Mesenteric fat pad (tissue), 1 donor: Measurements from ENCODE around the gene GREM1. TPM values are rescaled to one million over a fixed set of nuclear protein-coding genes. Genes with fewer than 3 reads are reported as not detected.

Experiments
- DNase-seq: peaks from one replicate; pipeline ENCODE4 v3.0.0-alpha.2; 2020; ENCODE audit warnings: low spot score
- total RNA-seq: library from RNA; stranded (reverse); fragmentation: NEBNext Ultra II Directional; extraction: Animal tissue kit (Norgen Biotek cat#: 25700); gene quantifications from one replicate; pipeline ENCODE4 v1.2.1, GENCODE V29; 2021
- donor health status: DM: yes; HTN: yes; CAD: no.

GREM1 gene
- total RNA-seq, 1 donor from 2014 or later: 435 TPM

- no peak for DNase-seq
Measured at GRCh38 chr15:32781781-32782180, 64.0 kb downstream of the GREM1 start.

- DNase-seq: no peak
Measured at GRCh38 chr15:32784581-32784980, 66.8 kb downstream of the GREM1 start.

- no peak for DNase-seq
Measured at GRCh38 chr15:32786906-32787305, 69.1 kb downstream of the GREM1 start.

GRCh38 chr15:32787949-32788348 is 70.1 kb downstream of the GREM1 start:
- no peak for DNase-seq

- no peak for DNase-seq
Measured at GRCh38 chr15:32790352-32790999, 72.7 kb downstream of the GREM1 start.

GRCh38 chr15:32792436-32792835 is 74.6 kb downstream of the GREM1 start:
- no peak for DNase-seq

Other genes starting within 250 kb of the GREM1 start
- 6.9 TPM for gene GOLGA8N, start 124.5 kb upstream of the GREM1 start, total RNA-seq
- gene ARHGAP11A, start 102.5 kb upstream of the GREM1 start, total RNA-seq: 2.0 TPM
- gene SCG5, start 76.3 kb upstream of the GREM1 start, total RNA-seq: 5.3 TPM